ENCODE measurements around the gene IL1B. TPM values are rescaled to one million over a fixed set of nuclear protein-coding genes. Genes with fewer than 3 reads are reported as not detected.

IL1B gene
- total RNA-seq, 1 donor from 2014 or later = not detected

DNA sequence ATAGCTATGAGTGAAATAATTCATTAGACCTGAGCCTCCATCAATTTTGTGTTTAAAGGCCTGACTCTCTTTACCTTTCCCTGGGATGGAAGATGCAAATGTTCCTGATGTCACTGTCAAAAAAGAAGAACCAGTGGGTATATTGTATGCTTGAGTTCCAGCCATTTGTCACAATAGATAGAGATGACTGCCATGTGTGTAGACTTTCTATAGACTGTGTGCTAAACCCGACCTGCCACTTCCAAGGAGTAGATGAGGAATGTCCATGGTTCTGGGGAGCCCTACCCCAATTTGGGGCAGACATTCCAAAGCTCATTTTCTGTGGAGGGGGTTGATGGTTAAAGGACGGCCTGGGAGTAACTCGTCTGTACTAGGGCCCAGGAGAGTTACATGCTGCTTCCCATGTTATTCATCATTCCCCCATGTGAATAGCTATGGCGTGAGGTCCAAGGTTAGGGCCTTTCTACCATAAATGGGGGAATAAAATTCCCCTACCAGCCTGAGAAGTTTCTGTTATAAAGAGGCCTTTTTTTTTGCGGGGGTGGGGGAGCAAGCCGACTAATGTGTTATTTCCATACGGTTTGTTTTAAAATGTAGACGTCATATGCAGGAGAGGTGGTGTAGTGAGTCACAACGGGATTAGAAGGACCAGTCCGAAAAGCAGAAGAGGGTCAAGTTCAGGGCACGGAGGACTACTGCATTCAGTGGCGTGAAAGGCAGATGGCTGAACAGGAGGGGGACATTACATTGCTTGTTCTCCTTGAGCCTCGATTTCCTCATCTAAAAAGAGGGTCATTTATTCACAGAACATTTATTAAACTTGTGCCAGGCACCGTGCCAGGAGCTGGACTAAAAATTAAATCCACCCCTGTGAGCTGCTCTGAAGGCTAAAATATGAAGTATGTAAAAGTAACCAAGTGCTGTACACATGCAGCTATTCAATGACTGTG, 24.0 kb downstream of the IL1B start:
- TF ChIP-seq, protein P1, sequence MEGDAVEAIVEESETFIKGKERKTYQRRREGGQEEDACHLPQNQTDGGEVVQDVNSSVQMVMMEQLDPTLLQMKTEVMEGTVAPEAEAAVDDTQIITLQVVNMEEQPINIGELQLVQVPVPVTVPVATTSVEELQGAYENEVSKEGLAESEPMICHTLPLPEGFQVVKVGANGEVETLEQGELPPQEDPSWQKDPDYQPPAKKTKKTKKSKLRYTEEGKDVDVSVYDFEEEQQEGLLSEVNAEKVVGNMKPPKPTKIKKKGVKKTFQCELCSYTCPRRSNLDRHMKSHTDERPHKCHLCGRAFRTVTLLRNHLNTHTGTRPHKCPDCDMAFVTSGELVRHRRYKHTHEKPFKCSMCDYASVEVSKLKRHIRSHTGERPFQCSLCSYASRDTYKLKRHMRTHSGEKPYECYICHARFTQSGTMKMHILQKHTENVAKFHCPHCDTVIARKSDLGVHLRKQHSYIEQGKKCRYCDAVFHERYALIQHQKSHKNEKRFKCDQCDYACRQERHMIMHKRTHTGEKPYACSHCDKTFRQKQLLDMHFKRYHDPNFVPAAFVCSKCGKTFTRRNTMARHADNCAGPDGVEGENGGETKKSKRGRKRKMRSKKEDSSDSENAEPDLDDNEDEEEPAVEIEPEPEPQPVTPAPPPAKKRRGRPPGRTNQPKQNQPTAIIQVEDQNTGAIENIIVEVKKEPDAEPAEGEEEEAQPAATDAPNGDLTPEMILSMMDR (IDR thresholded peaks at IDR 0.05) = no peak
- H3K36me3 Mint-ChIP-seq (ENCODE audit: unreplicated experiment) = no peaks in the 10 kb centered on the region
- H3K9me3 Mint-ChIP-seq (ENCODE audit: unreplicated experiment) = peaks cover 3% of the 10 kb centered on the region
- H3K4me1 Mint-ChIP-seq (ENCODE audit: unreplicated experiment) = peaks cover 56% of the 10 kb centered on the region
- DNase-seq (ENCODE audit: extremely low spot score, unreplicated experiment) = no peak
- peak overlapping the region; percentile 5 for H3K4me3 Mint-ChIP-seq (ENCODE audit: unreplicated experiment)
- peak overlapping the region; percentile 94 for H3K27ac Mint-ChIP-seq (ENCODE audit: unreplicated experiment)
- no peaks in the 10 kb centered on the region for H3K27me3 Mint-ChIP-seq (ENCODE audit: unreplicated experiment)

DNA sequence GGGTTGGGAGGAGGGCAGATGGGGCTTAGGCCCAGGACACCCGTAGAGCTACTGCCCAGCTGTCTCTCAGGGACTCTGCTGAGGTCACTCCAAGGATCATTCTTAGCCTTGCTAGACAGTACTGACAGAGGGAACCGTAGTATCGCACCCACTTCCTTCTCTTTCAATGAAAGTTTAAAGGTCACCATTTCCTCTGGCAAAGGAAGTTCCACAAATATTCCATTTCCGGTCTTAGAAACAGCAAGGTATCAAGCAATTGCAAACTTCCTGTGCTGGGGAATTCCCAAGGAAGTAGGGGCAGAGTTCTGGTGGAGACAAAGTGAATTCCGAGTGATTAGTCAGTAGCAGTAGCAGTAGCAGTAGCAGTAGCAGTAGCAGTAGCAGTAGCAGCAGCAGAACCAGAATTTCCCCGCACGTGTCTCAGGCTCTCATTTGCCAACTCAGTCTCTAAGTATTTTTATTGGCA, 24.7 kb downstream of the IL1B start:
- Mint-ChIP-seq H3K27me3 (ENCODE audit: unreplicated experiment) (no peaks in the 10 kb centered on the region), H3K4me3 (ENCODE audit: unreplicated experiment) (no peak overlapping the region), H3K9me3 (ENCODE audit: unreplicated experiment) (peaks cover 9% of the 10 kb centered on the region), H3K27ac (ENCODE audit: unreplicated experiment) (peak overlapping the region; percentile 94), H3K4me1 (ENCODE audit: unreplicated experiment) (peaks cover 48% of the 10 kb centered on the region), H3K36me3 (ENCODE audit: unreplicated experiment) (no peaks in the 10 kb centered on the region)
- TF ChIP-seq, protein P1 (IDR thresholded peaks at IDR 0.05) = no peak
- no peak for DNase-seq (ENCODE audit: extremely low spot score, unreplicated experiment)

DNA sequence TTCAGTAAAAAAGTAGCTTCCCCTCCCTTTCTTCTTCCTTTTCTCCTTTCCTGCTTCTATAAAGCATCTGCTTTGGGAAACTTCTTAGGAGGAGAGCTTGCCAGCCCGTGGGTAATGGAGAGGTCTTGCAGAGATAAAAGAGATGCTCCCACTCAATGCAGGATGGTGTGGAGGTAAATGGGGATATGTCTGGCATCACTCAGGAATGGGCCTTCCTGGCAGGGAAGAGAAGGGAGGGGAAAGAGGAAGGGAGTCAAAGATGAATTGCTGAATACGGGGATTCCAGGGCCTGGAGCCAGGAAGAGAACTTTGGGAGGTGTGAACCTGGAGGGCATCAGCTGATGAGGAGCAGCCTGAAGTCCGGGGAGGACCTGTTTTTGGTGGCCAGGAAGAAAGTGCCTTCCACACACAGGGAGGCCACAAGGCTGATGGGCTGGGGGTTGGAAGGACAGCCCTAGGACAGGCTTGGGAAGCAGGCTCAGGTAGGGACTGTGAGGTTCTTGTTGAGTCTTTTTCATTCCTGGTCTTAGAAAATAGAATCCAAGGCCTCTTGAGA, 25.2 kb downstream of the IL1B start:
- H3K4me1 Mint-ChIP-seq (ENCODE audit: unreplicated experiment) = peaks cover 43% of the 10 kb centered on the region
- TF ChIP-seq, protein P1 (IDR thresholded peaks at IDR 0.05) = no peak
- H3K27me3 Mint-ChIP-seq (ENCODE audit: unreplicated experiment) = no peaks in the 10 kb centered on the region
- H3K27ac Mint-ChIP-seq (ENCODE audit: unreplicated experiment) = peak overlapping the region; percentile 94
- no peaks in the 10 kb centered on the region for H3K36me3 Mint-ChIP-seq (ENCODE audit: unreplicated experiment)
- H3K9me3 Mint-ChIP-seq (ENCODE audit: unreplicated experiment) = peaks cover 13% of the 10 kb centered on the region
- no peak for DNase-seq (ENCODE audit: extremely low spot score, unreplicated experiment)
- no peak overlapping the region for H3K4me3 Mint-ChIP-seq (ENCODE audit: unreplicated experiment)

DNA sequence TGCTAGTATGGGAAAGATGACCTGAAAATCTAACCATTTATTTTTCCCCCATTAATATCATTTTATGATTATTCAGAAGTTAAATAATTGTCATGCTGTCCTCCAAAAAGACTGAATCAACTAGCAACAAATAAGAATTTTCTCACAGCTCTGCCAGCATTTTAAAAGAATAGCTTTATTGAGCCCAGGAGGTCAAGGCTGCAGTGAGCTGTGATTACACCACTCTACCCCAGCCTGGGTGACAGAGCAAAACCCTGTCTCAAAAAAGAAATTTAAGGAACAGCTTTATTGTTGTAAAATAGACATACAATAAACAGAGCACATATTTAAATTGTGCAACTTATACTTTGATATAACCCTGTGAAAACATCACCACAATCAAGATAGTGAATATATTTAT, 27.5 kb downstream of the IL1B start:
- H3K27ac Mint-ChIP-seq (ENCODE audit: unreplicated experiment) = no peak overlapping the region
- peaks cover 51% of the 10 kb centered on the region for H3K4me1 Mint-ChIP-seq (ENCODE audit: unreplicated experiment)
- DNase-seq (ENCODE audit: extremely low spot score, unreplicated experiment) = no peak
- H3K27me3 Mint-ChIP-seq (ENCODE audit: unreplicated experiment) = no peaks in the 10 kb centered on the region
- no peaks in the 10 kb centered on the region for H3K36me3 Mint-ChIP-seq (ENCODE audit: unreplicated experiment)
- H3K9me3 Mint-ChIP-seq (ENCODE audit: unreplicated experiment) = peaks cover 16% of the 10 kb centered on the region
- H3K4me3 Mint-ChIP-seq (ENCODE audit: unreplicated experiment) = no peak overlapping the region
- TF ChIP-seq, protein P1 (IDR thresholded peaks at IDR 0.05) = no peak

DNA sequence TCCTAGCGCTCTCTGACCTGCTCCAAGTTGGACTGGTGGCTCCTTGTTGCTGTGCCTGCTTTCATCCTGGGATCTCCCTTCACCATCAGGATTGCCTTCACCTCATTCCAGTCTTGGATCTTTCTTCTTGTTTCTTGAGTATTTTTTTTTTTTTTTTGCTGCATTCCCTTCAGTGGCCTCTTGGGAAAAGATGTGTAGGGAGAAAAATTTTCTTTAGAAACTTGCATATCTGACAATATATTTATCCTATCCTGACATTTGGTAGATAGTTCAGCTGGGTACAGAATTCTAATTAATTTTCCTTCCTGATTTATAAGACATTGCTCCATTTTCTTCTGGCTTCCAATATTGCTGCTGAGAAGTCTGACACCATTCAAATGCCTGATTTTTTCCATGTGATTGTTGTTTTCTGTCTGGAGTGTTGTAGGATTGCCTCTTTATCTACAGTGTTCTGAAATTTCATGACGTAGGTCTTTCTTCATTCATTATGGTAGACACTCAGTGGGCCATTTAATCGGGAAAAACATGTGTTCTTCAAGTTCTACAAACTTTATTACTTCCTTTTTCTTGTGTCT, 29.3 kb downstream of the IL1B start:
- peaks cover 16% of the 10 kb centered on the region for H3K9me3 Mint-ChIP-seq (ENCODE audit: unreplicated experiment)
- H3K4me1 Mint-ChIP-seq (ENCODE audit: unreplicated experiment) = peaks cover 45% of the 10 kb centered on the region
- DNase-seq (ENCODE audit: extremely low spot score, unreplicated experiment) = no peak
- no peak overlapping the region for H3K4me3 Mint-ChIP-seq (ENCODE audit: unreplicated experiment)
- H3K36me3 Mint-ChIP-seq (ENCODE audit: unreplicated experiment) = no peaks in the 10 kb centered on the region
- no peaks in the 10 kb centered on the region for H3K27me3 Mint-ChIP-seq (ENCODE audit: unreplicated experiment)
- no peak overlapping the region for H3K27ac Mint-ChIP-seq (ENCODE audit: unreplicated experiment)
- TF ChIP-seq, protein P1 (IDR thresholded peaks at IDR 0.05) = no peak

Data from osteocyte (in vitro differentiated cells).